ENCODE results near the gene MAPRE3. TPM values are rescaled to one million over a fixed set of nuclear protein-coding genes. Genes with fewer than 3 reads are reported as not detected.

The MAPRE3 gene
- total and polyA plus RNA-seq, 9 of the 15 experiments (the other 6 are each of a cell fraction or from before 2014, with no cell fraction given) = 0.70 to 43.2 (median 12.6) TPM

- H2AFZ ChIP-seq (ENCODE audit: low read depth, low read length) = no peak overlapping the region
- no peak overlapping the region for H3K4me2 ChIP-seq (ENCODE audit: insufficient read depth, low read length)
- POLR2A ChIA-PET = no interaction called here
- TF ChIP-seq ARID3B (CRISPR knock-in tag; IDR thresholded peaks at IDR 0.05; ENCODE audit: borderline replicate concordance) (no peak), HOMEZ (CRISPR knock-in tag; IDR thresholded peaks at IDR 0.05) (no peak), YBX1 (IDR thresholded peaks at IDR 0.05) (no peak), KLF1 (tag; IDR thresholded peaks at IDR 0.05) (no peak), SREBF1 (IDR thresholded peaks at IDR 0.05; ENCODE audit: borderline replicate concordance, low read depth, low read length) (no peak), NR2C1 (IDR thresholded peaks at IDR 0.05) (no peak), NR2C1 (tag; IDR thresholded peaks at IDR 0.05) (no peak), GATAD2A (IDR thresholded peaks at IDR 0.05) (no peak)
- no peak for ATAC-seq
- H3K9me1 ChIP-seq (ENCODE audit: control insufficient read depth, insufficient read depth, low read length) = no peaks in the 10 kb centered on the region
- intact Hi-C loops (cut with micrococcal nuclease) (no loop called here), in situ Hi-C loops (cut with MboI) (no loop called here)
- H3K27ac ChIP-seq (ENCODE audit: extremely low read depth, low read depth, low read length) = no peak overlapping the region
- no peak overlapping the region for H3K4me3 ChIP-seq
- CTCF ChIA-PET (ENCODE audit: low intra/inter-chr PET ratio) = no interaction called here
- H3K4me1 ChIP-seq (replicated peaks in 1 of 2; ENCODE audit: control insufficient read depth in 2 of 2, insufficient read depth in 2 of 2, low read length in 2 of 2) = peaks cover 4% of the 10 kb centered on the region in 2 experiments; a peak in 2 of 5 replicates
- H3K79me2 ChIP-seq (ENCODE audit: control insufficient read depth, insufficient read depth, low read length) = peaks cover 14% of the 10 kb centered on the region
- H3K9ac ChIP-seq (ENCODE audit: insufficient read depth in 1 of 2, low read depth in 2 of 2, low read length in 2 of 2) = no peak overlapping the region
- no TSS peak for BruUV-seq (replicated peaks)
- no peak for DNase-seq (ENCODE audit: extremely low read depth in 1 of 4, low spot score in 3 of 4)
- no peak for FAIRE-seq
- H3K27me3 ChIP-seq (ENCODE audit: control insufficient read depth in 2 of 2, insufficient read depth in 2 of 2, low read length in 2 of 2) = no peaks in the 10 kb centered on the region
- H3K9me3 ChIP-seq (replicated peaks; ENCODE audit: control insufficient read depth, insufficient read depth, low read depth, low read length) = no peaks in the 10 kb centered on the region
- 64% methylated on average over 5 of the region's 5 CpGs for WGBS (ENCODE audit: insufficient coverage, low coverage, missing lambda C conversion rate)
- peaks cover 6% of the 10 kb centered on the region for H4K20me1 ChIP-seq (replicated peaks; ENCODE audit: control insufficient read depth, insufficient read depth, low read length)
- peaks cover 10% of the 10 kb centered on the region for H3K36me3 ChIP-seq (ENCODE audit: control insufficient read depth, insufficient read depth, low read length)
These were observed 21.3 kb downstream of the MAPRE3 start for GRCh38 chr2:26991717-26992116.

Data from K562 (cell line).